ENCODE results near the gene SPINK2. TPM values are rescaled to one million over a fixed set of nuclear protein-coding genes. Genes with fewer than 3 reads are reported as not detected.

SPINK2 gene
- total RNA-seq, 1 donor = not detected

Small RNA genes within 50 kb of the gene (small RNA-seq; reads per million reads assigned to genes)
- gene RF00017 (not detected), gene RF00019 (not detected), gene RN7SL357P (not detected), gene RN7SL492P (not detected)

Other genes with a start within 250 kb of the SPINK2 start
- under 0.01 and 0.97 TPM in 2 replicates for gene HOPX, start 140.4 kb downstream of the SPINK2 start, total RNA-seq
- 39.6 and 52.7 TPM in 2 replicates for gene REST, start 86.2 kb upstream of the SPINK2 start, total RNA-seq
- 14.2 and 16.8 TPM in 2 replicates for gene NOA1, start 155.9 kb upstream of the SPINK2 start, total RNA-seq
- gene POLR2B, start 157.2 kb upstream of the SPINK2 start, total RNA-seq = 91.5 and 136 TPM in 2 replicates